Activated CD8-positive, alpha-beta memory T cell treated with anti-CD3 and anti-CD28 coated beads, Interleukin-2, amount 50 U/mL, for 24 hours (primary cell): ENCODE results near the gene TSPAN18.

Source experiments
- DNase-seq: peaks from one replicate; pipeline ENCODE4 v3.0.0-alpha.2; 2020; ENCODE audit errors: extremely low read depth

Gene TSPAN18

GRCh38 chr11:44777209-44778194 is 50.7 kb downstream of the TSPAN18 start:
- DNase-seq, result no peak

- DNase-seq, result no peak
Observed at GRCh38 chr11:44778195-44779100, 51.7 kb downstream of the TSPAN18 start.

GRCh38 chr11:44779736-44780520 is 53.2 kb downstream of the TSPAN18 start:
- DNase-seq, result no peak

GRCh38 chr11:44780940-44781631 is 54.3 kb downstream of the TSPAN18 start:
- no peak for DNase-seq

GRCh38 chr11:44781655-44782054 is 54.9 kb downstream of the TSPAN18 start:
- no peak for DNase-seq

GRCh38 chr11:44782478-44782877 is 55.7 kb downstream of the TSPAN18 start:
- DNase-seq, result no peak

- no peak for DNase-seq
Observed at GRCh38 chr11:44784436-44784760, 57.6 kb downstream of the TSPAN18 start.

- no peak for DNase-seq
Observed at GRCh38 chr11:44784851-44785250, 58.1 kb downstream of the TSPAN18 start.

GRCh38 chr11:44785856-44786607 is 59.3 kb downstream of the TSPAN18 start:
- DNase-seq, result no peak

- no peak for DNase-seq
Observed at GRCh38 chr11:44787070-44787469, 60.3 kb downstream of the TSPAN18 start.

- no peak for DNase-seq
Observed at GRCh38 chr11:44787981-44788380, 61.2 kb downstream of the TSPAN18 start.

GRCh38 chr11:44788536-44789261 is 61.9 kb downstream of the TSPAN18 start:
- DNase-seq, result no peak

- DNase-seq, result no peak
Observed at GRCh38 chr11:44789496-44789895, 62.7 kb downstream of the TSPAN18 start.

GRCh38 chr11:44790211-44790610 is 63.4 kb downstream of the TSPAN18 start:
- DNase-seq, result no peak

- DNase-seq, result no peak
Observed at GRCh38 chr11:44791316-44791925, 64.7 kb downstream of the TSPAN18 start.

- DNase-seq, result no peak
Observed at GRCh38 chr11:44792171-44792570, 65.4 kb downstream of the TSPAN18 start.

GRCh38 chr11:44793350-44794090 is 66.8 kb downstream of the TSPAN18 start:
- DNase-seq, result no peak

GRCh38 chr11:44795803-44796535 is 69.2 kb downstream of the TSPAN18 start:
- no peak for DNase-seq
